H9 (cell line): ENCODE data around the gene EGR4. TPM values are rescaled to one million over a fixed set of nuclear protein-coding genes. Genes with fewer than 3 reads are reported as not detected.

Experiments
- DNase-seq: peaks from one replicate; pipeline ENCODE4 v3.0.0-alpha.2; 2017
- H2AFZ ChIP-seq: one replicate; pipeline ENCODE4 v1.6.1; 2013; ENCODE audit warnings: mild to moderate bottlenecking, low read length, control low read depth, moderate library complexity
- H2AK5ac ChIP-seq: 2 replicates; pipeline ENCODE4 v1.6.1; 2013; ENCODE audit warnings: low read length, control low read depth, mixed read lengths; ENCODE audit not compliant: insufficient read length
- H2BK120ac ChIP-seq: one replicate; pipeline ENCODE4 v1.6.1; 2013; ENCODE audit warnings: low read depth, mild to moderate bottlenecking, low read length, control low read depth, inconsistent platforms; ENCODE audit not compliant: poor library complexity, severe bottlenecking
- H2BK12ac ChIP-seq: 2 replicates; pipeline ENCODE4 v1.6.1; 2013; ENCODE audit warnings: low read length, control low read depth, mixed read lengths, low read depth; ENCODE audit not compliant: insufficient read length
- H2BK15ac ChIP-seq: 2 replicates; pipeline ENCODE4 v1.6.1; 2013; ENCODE audit warnings: low read depth, low read length, control low read depth
- H2BK20ac ChIP-seq: one replicate; pipeline ENCODE4 v1.6.1; 2013; ENCODE audit warnings: low read depth, mild to moderate bottlenecking, low read length, control low read depth, inconsistent platforms; ENCODE audit not compliant: poor library complexity, severe bottlenecking
- H2BK5ac ChIP-seq: 2 replicates; pipeline ENCODE4 v1.6.1; 2013; ENCODE audit warnings: low read length, control low read depth, mixed read lengths; ENCODE audit not compliant: insufficient read length
- H3K14ac ChIP-seq: 2 replicates; pipeline ENCODE4 v1.6.1; 2013; ENCODE audit warnings: low read length, control low read depth; ENCODE audit not compliant: insufficient read depth
- H3K18ac ChIP-seq: 2 replicates; pipeline ENCODE4 v1.6.1; 2013; ENCODE audit warnings: low read depth, mild to moderate bottlenecking, mixed read lengths, low read length, control low read depth; ENCODE audit not compliant: insufficient read length
- H3K23ac ChIP-seq: 2 replicates; pipeline ENCODE4 v1.6.1; 2013; ENCODE audit warnings: low read length, control low read depth, mixed read lengths, low read depth; ENCODE audit not compliant: insufficient read length
- H3K23me2 ChIP-seq: 2 replicates; pipeline ENCODE4 v1.6.1; 2013; ENCODE audit warnings: low read depth, mild to moderate bottlenecking, mixed read lengths, low read length, control low read depth; ENCODE audit not compliant: insufficient read length, poor library complexity, severe bottlenecking
- H3K27ac ChIP-seq: 2 replicates; pipeline ENCODE4 v1.5.1; 2013; ENCODE audit warnings: low read length, control low read depth, mixed read lengths, low read depth; ENCODE audit not compliant: insufficient read length
- H3K27me3 ChIP-seq: 2 replicates; pipeline ENCODE4 v1.6.1; 2013; ENCODE audit warnings: low read length, control low read depth, inconsistent platforms; ENCODE audit not compliant: insufficient read depth
- H3K4ac ChIP-seq: 2 replicates; pipeline ENCODE4 v1.6.1; 2013; ENCODE audit warnings: low read depth, mild to moderate bottlenecking, control low read depth, inconsistent platforms, low read length, moderate library complexity
- H3K4me1 ChIP-seq: 2 replicates; pipeline ENCODE4 v1.6.1; 2013; ENCODE audit warnings: low read length, control low read depth, inconsistent platforms; ENCODE audit not compliant: insufficient read depth
- H3K4me2 ChIP-seq: 2 replicates; pipeline ENCODE4 v1.6.1; 2013; ENCODE audit warnings: low read length, control low read depth, mixed read lengths; ENCODE audit not compliant: insufficient read length, insufficient read depth
- H3K56ac ChIP-seq: 2 replicates; pipeline ENCODE4 v1.6.1; 2013; ENCODE audit warnings: low read depth, mild to moderate bottlenecking, mixed read lengths, low read length, control low read depth; ENCODE audit not compliant: insufficient read length
- H3K79me1 ChIP-seq: 2 replicates; pipeline ENCODE4 v1.6.1; 2013; ENCODE audit warnings: low read depth, mild to moderate bottlenecking, moderate library complexity, low read length, control low read depth, inconsistent platforms; ENCODE audit not compliant: insufficient read depth, poor library complexity, severe bottlenecking
- H3K79me2 ChIP-seq: 2 replicates; pipeline ENCODE4 v1.6.1; 2013; ENCODE audit warnings: low read length, control low read depth, inconsistent platforms; ENCODE audit not compliant: insufficient read depth
- H3K9ac ChIP-seq: 2 replicates; pipeline ENCODE4 v1.6.1; 2013; ENCODE audit warnings: low read length, control low read depth, mixed read lengths; ENCODE audit not compliant: insufficient read length; ENCODE audit errors: extremely low read depth
- H3K9me3 ChIP-seq: one replicate; pipeline ENCODE4 v1.6.1; 2013; ENCODE audit warnings: low read depth, low read length, inconsistent platforms; ENCODE audit not compliant: control insufficient read depth
- H3T11ph ChIP-seq: one replicate; pipeline ENCODE4 v1.6.1; 2013; ENCODE audit warnings: mild to moderate bottlenecking, low read length, control low read depth, inconsistent platforms
- H4K20me1 ChIP-seq: one replicate; pipeline ENCODE4 v1.6.1; 2013; ENCODE audit not compliant: control insufficient read depth, insufficient read length, insufficient read depth
- H4K5ac ChIP-seq: 2 replicates; pipeline ENCODE4 v1.6.1; 2013; ENCODE audit warnings: low read depth, mild to moderate bottlenecking, mixed read lengths, low read length, control low read depth; ENCODE audit not compliant: insufficient read length
- H4K8ac ChIP-seq: replicated peaks from 2 replicates; pipeline ENCODE4 v1.6.1; 2013; ENCODE audit warnings: low read length, control low read depth, mixed read lengths, low read depth; ENCODE audit not compliant: insufficient read length
- H4K91ac ChIP-seq: 2 replicates; pipeline ENCODE4 v1.6.1; 2013; ENCODE audit warnings: low read depth, mild to moderate bottlenecking, moderate library complexity, mixed read lengths, low read length, control low read depth; ENCODE audit not compliant: insufficient read length
- H3K27ac Mint-ChIP-seq, 3 experiments: 2 replicates in 2 of 3; 3 replicates in 1 of 3; pipeline ENCODE4 v1.8.0; 2020 to 2021; ENCODE audit warnings: mixed read lengths in 3 of 3, mild to moderate bottlenecking in 1 of 3, moderate library complexity in 1 of 3
- H3K27me3 Mint-ChIP-seq: 2 replicates; pipeline ENCODE4 v1.8.0; 2021; ENCODE audit warnings: low read depth, mild to moderate bottlenecking, moderate library complexity, mixed read lengths
- H3K36me3 Mint-ChIP-seq, 3 experiments: 2 replicates in 2 of 3; 3 replicates in 1 of 3; pipeline ENCODE4 v1.8.0; 2020 to 2021; ENCODE audit warnings: low read depth in 3 of 3, mixed read lengths in 3 of 3; ENCODE audit not compliant: insufficient read depth in 1 of 3
- H3K4me1 Mint-ChIP-seq, 2 experiments: 2 replicates each; pipeline ENCODE4 v1.8.0; 2020; ENCODE audit warnings: mixed read lengths in 2 of 2
- H3K4me3 Mint-ChIP-seq, 2 experiments: 2 replicates in 1 of 2; 3 replicates in 1 of 2; pipeline ENCODE4 v1.8.0; 2020 to 2021; ENCODE audit warnings: mild to moderate bottlenecking in 2 of 2, mixed read lengths in 2 of 2, moderate library complexity in 1 of 2
- H3K9me3 Mint-ChIP-seq, 2 experiments: 2 replicates in 1 of 2; 3 replicates in 1 of 2; pipeline ENCODE4 v1.8.0; 2020; ENCODE audit warnings: mild to moderate bottlenecking in 2 of 2, mixed read lengths in 2 of 2, moderate library complexity in 1 of 2
- WGBS: extraction: QIAGEN DNeasy Blood & Tissue Kit; methylation state at CpG from one replicate; pipeline ENCODE4 v1.1.7; 2013; ENCODE audit warnings: missing lambda C conversion rate, low lambda C conversion rate, mixed read lengths; ENCODE audit not compliant: insufficient read length; ENCODE audit errors: extremely low coverage; 5-methylcytosine and 5-hydroxymethylcytosine counted together
- total RNA-seq: library from RNA; stranded (reverse); gene quantifications from 2 replicates; pipeline ENCODE4 v1.2.1, GENCODE V29; 2021
- TF ChIP-seq, protein P1 (sequence below): fragments of 200-600 bp; sonication (generic); conservative IDR thresholded peaks from 3 replicates; pipeline ENCODE4 v1.8.0; 2021; ENCODE audit warnings: antibody characterized with exemption, mild to moderate bottlenecking

Gene EGR4
- total RNA-seq, 1 experiment from 2014 or later, result 0.85 TPM

DNA sequence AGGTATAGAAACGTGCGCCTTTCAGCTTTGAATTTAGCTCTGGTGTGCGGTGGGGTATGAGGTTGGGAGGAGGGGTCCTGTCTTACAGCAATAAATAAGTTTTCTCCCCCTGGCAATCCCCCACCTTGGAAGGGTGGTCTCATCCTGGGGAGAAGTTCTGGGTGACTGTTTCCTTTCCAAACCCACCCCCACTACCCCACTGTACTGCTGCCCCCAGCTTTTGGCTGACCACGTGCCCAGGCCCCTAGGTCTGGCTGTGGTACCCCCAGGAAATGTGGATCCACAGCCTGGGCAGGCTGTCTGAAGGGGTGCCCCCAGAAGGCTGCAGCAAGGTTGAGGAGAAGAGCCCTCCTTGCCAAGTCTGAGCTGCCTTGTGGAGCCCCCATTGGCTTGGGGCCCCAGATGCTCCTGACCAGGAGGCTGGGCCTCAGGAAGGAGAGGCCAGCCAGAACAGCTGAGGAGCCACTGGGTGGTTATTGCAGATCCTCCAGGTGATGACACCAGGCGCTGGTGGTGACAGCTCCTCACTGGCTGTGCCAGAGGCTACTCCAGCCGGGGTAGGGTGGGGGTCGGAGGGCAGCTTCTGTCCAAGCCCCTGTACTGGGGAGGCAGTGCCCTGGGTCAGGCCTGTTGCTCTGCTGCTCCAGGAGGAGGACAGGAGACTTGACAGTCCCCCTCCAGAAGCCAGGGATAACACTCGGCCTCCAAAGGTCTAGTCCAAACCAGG is 35.0 kb downstream of the EGR4 start:
- no peaks in the 10 kb centered on the region for H4K20me1 ChIP-seq
- H3K4me1 ChIP-seq, result no peaks in the 10 kb centered on the region
- TF ChIP-seq, protein P1, sequence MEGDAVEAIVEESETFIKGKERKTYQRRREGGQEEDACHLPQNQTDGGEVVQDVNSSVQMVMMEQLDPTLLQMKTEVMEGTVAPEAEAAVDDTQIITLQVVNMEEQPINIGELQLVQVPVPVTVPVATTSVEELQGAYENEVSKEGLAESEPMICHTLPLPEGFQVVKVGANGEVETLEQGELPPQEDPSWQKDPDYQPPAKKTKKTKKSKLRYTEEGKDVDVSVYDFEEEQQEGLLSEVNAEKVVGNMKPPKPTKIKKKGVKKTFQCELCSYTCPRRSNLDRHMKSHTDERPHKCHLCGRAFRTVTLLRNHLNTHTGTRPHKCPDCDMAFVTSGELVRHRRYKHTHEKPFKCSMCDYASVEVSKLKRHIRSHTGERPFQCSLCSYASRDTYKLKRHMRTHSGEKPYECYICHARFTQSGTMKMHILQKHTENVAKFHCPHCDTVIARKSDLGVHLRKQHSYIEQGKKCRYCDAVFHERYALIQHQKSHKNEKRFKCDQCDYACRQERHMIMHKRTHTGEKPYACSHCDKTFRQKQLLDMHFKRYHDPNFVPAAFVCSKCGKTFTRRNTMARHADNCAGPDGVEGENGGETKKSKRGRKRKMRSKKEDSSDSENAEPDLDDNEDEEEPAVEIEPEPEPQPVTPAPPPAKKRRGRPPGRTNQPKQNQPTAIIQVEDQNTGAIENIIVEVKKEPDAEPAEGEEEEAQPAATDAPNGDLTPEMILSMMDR, result no peak
- no peaks in the 10 kb centered on the region for H3K27me3 ChIP-seq
- H3K36me3 Mint-ChIP-seq, result peaks cover 12 to 46% (median 19%) of the 10 kb centered on the region in 3 experiments; a peak in 6 of 7 replicates
- no peak overlapping the region for H3K27ac Mint-ChIP-seq
- no peak overlapping the region for H3K9ac ChIP-seq
- no peak overlapping the region for H2BK15ac ChIP-seq
- no peaks in the 10 kb centered on the region for H3K79me1 ChIP-seq
- peaks cover 17 to 18% of the 10 kb centered on the region in 2 experiments for H3K4me1 Mint-ChIP-seq
- H3K79me2 ChIP-seq, result no peaks in the 10 kb centered on the region
- H4K8ac ChIP-seq, result no peak overlapping the region
- no peak overlapping the region for H3K14ac ChIP-seq
- DNase-seq, result no peak
- H2BK5ac ChIP-seq, result no peak overlapping the region
- H3K9me3 ChIP-seq, result no peaks in the 10 kb centered on the region
- H2BK12ac ChIP-seq, result no peak overlapping the region
- H3T11ph ChIP-seq, result no peak overlapping the region
- H3K4me2 ChIP-seq, result no peak overlapping the region
- no peak overlapping the region for H2AK5ac ChIP-seq
- no peaks in the 10 kb centered on the region; a peak in 1 of 5 replicates for H3K9me3 Mint-ChIP-seq
- no peak overlapping the region for H2BK120ac ChIP-seq
- no peak overlapping the region for H4K5ac ChIP-seq
- no CpG with 5 or more reads among the region's 8 CpGs for WGBS
- no peaks in the 10 kb centered on the region for H3K23me2 ChIP-seq
- no peaks in the 10 kb centered on the region; the same call in 1 of the 2 replicates for H3K27me3 Mint-ChIP-seq
- H3K4ac ChIP-seq, result no peak overlapping the region
- H4K91ac ChIP-seq, result no peak overlapping the region
- no peak overlapping the region for H3K23ac ChIP-seq
- no peak overlapping the region for H3K18ac ChIP-seq
- no peak overlapping the region for H3K27ac ChIP-seq
- H3K4me3 Mint-ChIP-seq, result no peak overlapping the region
- H2AFZ ChIP-seq, result no peak overlapping the region
- H2BK20ac ChIP-seq, result no peak overlapping the region
- no peak overlapping the region for H3K56ac ChIP-seq
